ENCODE data around the gene CDS2. TPM values are rescaled to one million over a fixed set of nuclear protein-coding genes. Genes with fewer than 3 reads are reported as not detected.

CDS2 gene
- total and polyA plus RNA-seq, 2 of the 13 experiments (the other 11 are each of a cell fraction or from before 2014, with no cell fraction given): 81.3 to 153 TPM

GRCh38 chr20:5211803-5212714 lies 85.3 kb downstream of the CDS2 start (continued):
- no peak for TF ChIP-seq SALL2 (CRISPR knock-in tag; IDR thresholded peaks at IDR 0.05)
- TF ChIP-seq XRCC5 (optimal IDR thresholded peaks at IDR 0.05; ENCODE audit: low read length): peak; percentile 49
- TF ChIP-seq ESRRA (CRISPR knock-in tag; IDR thresholded peaks at IDR 0.05; ENCODE audit: low read depth): peak; percentile 92
- TF ChIP-seq MAFG (CRISPR knock-in tag; IDR thresholded peaks at IDR 0.05): no peak
- TF ChIP-seq PAF1 (CRISPR knock-in tag; IDR thresholded peaks at IDR 0.05): no peak
- TF ChIP-seq TGIF2 (CRISPR knock-in tag; IDR thresholded peaks at IDR 0.05): peak; percentile 66; the same call in 1 of the 2 replicates
- TF ChIP-seq ZNF703 (CRISPR knock-in tag; IDR thresholded peaks at IDR 0.05; ENCODE audit: borderline replicate concordance): no peak
- TF ChIP-seq THAP7 (CRISPR knock-in tag; IDR thresholded peaks at IDR 0.05): peak; percentile 73; the same call in 1 of the 2 replicates
- TF ChIP-seq PLSCR1 (CRISPR knock-in tag; IDR thresholded peaks at IDR 0.05; ENCODE audit: borderline replicate concordance): no peak
- TF ChIP-seq GATA4 (IDR thresholded peaks at IDR 0.05; ENCODE audit: borderline replicate concordance, low read depth): 0 out of 2 replicates have a peak, but pooled peaks have one; percentile 22
- no peak; the same call in 1 of the 2 replicates for TF ChIP-seq YEATS2 (CRISPR knock-in tag; IDR thresholded peaks at IDR 0.05; ENCODE audit: borderline replicate concordance)
- TF ChIP-seq ARNTL (CRISPR knock-in tag; IDR thresholded peaks at IDR 0.05): peak; percentile 26
- TF ChIP-seq ZNF761 (CRISPR knock-in tag; conservative IDR thresholded peaks at IDR 0.05): 0 out of 2 replicates have a peak, but pooled peaks have one; percentile 38
- peak; percentile 44; the same call in 1 of the 2 replicates for TF ChIP-seq ZNF687 (CRISPR knock-in tag; IDR thresholded peaks at IDR 0.05)
- peak; percentile 62; the same call in 1 of the 2 replicates for TF ChIP-seq NR2F2 (IDR thresholded peaks at IDR 0.05; ENCODE audit: borderline replicate concordance, low read depth)
- peak; percentile 77; the same call in 1 of the 2 replicates for TF ChIP-seq ATF2 (CRISPR knock-in tag; IDR thresholded peaks at IDR 0.05)
- TF ChIP-seq JDP2 (CRISPR knock-in tag; IDR thresholded peaks at IDR 0.05; ENCODE audit: borderline replicate concordance): no peak
- TF ChIP-seq SMC3 (IDR thresholded peaks at IDR 0.05; ENCODE audit: low read length): 0 out of 2 replicates have a peak, but pooled peaks have one; percentile 43
- TF ChIP-seq ZNF432 (CRISPR knock-in tag; IDR thresholded peaks at IDR 0.05; ENCODE audit: borderline replicate concordance): no peak
- peak; percentile 81; the same call in 1 of the 2 replicates for TF ChIP-seq POGZ (CRISPR knock-in tag; IDR thresholded peaks at IDR 0.05)
- no peak for TF ChIP-seq SATB2 (CRISPR knock-in tag; IDR thresholded peaks at IDR 0.05)
- no peak for TF ChIP-seq EEA1 (CRISPR knock-in tag; IDR thresholded peaks at IDR 0.05; ENCODE audit: borderline replicate concordance)

Data from HepG2 (cell line).